ENCODE data around the gene TUBG1. TPM values are rescaled to one million over a fixed set of nuclear protein-coding genes. Genes with fewer than 3 reads are reported as not detected.

The TUBG1 gene
- total RNA-seq, 1 donor from 2014 or later: 30.3 TPM

DNA sequence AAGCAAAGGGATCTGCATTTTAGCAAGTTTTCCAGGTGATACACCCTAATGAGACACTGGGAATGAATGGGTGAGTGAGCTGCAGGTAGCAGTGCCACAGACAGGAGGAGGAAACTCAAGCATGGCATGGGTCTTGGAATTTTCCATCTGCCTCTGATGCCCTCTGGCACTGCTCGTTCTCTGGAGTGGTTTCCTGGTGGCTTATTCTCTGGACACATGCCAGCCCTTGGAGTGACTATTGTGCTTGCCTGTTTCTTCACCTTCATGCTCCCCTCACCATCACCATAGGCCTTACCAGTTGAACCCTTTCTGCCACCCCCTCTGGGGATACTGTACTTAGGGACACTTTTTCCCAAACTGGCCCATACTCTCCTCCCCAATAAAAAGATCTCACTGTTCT, 45.9 kb upstream of the TUBG1 start:
- Histone ChIP-seq H3K36me3 (peaks cover 27% of the 10 kb centered on the region), H3K4me3 (peak overlapping the region; percentile 96), H3K4me1 (peaks cover 56% of the 10 kb centered on the region), H3K27ac (no peak overlapping the region), H3K9me3 (no peaks in the 10 kb centered on the region), H3K27me3 (ENCODE audit: low read depth) (no peaks in the 10 kb centered on the region)
- intact Hi-C loops (cut with DNase I): no loop called here
- ATAC-seq (no peak), DNase-seq (no peak)
- TF ChIP-seq CTCF (IDR thresholded peaks at IDR 0.05): no peak

- no peak for ATAC-seq
- intact Hi-C loops (cut with DNase I): no loop called here
- no peak for DNase-seq
- no peaks in the 10 kb centered on the region for H3K27me3 ChIP-seq (ENCODE audit: low read depth)
- no peak for TF ChIP-seq CTCF (IDR thresholded peaks at IDR 0.05)
- peaks cover 60% of the 10 kb centered on the region for H3K4me1 ChIP-seq
- H3K27ac ChIP-seq: no peak overlapping the region
- peak overlapping the region; percentile 96 for H3K4me3 ChIP-seq
- H3K9me3 ChIP-seq: no peaks in the 10 kb centered on the region
- peaks cover 31% of the 10 kb centered on the region for H3K36me3 ChIP-seq
Measured at GRCh38 chr17:42563950-42564349, 45.5 kb upstream of the TUBG1 start.

- no peak overlapping the region for H3K4me3 ChIP-seq
- no peak for TF ChIP-seq CTCF (IDR thresholded peaks at IDR 0.05)
- H3K36me3 ChIP-seq: peaks cover 42% of the 10 kb centered on the region
- DNase-seq: no peak
- no peaks in the 10 kb centered on the region for H3K9me3 ChIP-seq
- no peaks in the 10 kb centered on the region for H3K27me3 ChIP-seq (ENCODE audit: low read depth)
- no peak for ATAC-seq
- no peak overlapping the region for H3K27ac ChIP-seq
- intact Hi-C loops (cut with DNase I): no loop called here
- peaks cover 59% of the 10 kb centered on the region for H3K4me1 ChIP-seq
Measured at GRCh38 chr17:42564815-42565522, 44.5 kb upstream of the TUBG1 start.

DNA sequence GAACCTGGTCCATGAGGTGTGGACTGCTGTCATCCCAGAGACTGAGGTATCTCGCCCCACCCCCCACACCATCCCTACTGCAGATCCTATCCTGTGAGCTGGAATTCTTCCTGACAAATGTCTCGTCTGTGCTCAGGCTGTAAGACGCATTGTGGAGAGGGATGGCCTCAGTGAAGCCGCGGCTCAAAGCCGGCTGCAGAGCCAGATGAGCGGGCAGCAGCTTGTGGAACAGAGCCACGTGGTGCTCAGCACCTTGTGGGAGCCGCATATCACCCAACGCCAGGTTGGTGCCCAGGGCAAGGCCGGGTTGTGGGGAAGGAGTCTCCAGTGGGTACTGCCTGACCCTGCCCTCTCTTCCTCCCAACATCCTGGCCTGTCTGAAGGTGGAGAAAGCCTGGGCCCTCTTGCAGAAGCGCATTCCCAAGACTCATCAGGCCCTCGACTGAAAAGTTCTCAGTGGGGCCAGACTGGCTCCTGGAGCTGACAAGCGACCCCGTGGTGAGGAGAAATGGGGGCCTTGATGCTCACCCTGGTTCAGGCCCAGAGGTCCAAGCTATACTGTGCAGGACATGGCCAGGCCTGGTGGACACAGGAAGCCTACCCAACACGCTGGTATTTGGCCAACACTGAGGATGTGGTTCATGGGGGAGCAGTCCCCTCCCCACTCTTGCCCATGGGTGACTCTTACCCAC, 43.8 kb upstream of the TUBG1 start:
- TF ChIP-seq CTCF (IDR thresholded peaks at IDR 0.05): no peak
- DNase-seq (no peak), ATAC-seq (no peak)
- intact Hi-C loops (cut with DNase I): no loop called here
- Histone ChIP-seq H3K4me1 (peaks cover 55% of the 10 kb centered on the region), H3K27ac (peak overlapping the region; percentile 96), H3K4me3 (no peak overlapping the region), H3K36me3 (peaks cover 49% of the 10 kb centered on the region), H3K27me3 (ENCODE audit: low read depth) (no peaks in the 10 kb centered on the region), H3K9me3 (no peaks in the 10 kb centered on the region)

DNA sequence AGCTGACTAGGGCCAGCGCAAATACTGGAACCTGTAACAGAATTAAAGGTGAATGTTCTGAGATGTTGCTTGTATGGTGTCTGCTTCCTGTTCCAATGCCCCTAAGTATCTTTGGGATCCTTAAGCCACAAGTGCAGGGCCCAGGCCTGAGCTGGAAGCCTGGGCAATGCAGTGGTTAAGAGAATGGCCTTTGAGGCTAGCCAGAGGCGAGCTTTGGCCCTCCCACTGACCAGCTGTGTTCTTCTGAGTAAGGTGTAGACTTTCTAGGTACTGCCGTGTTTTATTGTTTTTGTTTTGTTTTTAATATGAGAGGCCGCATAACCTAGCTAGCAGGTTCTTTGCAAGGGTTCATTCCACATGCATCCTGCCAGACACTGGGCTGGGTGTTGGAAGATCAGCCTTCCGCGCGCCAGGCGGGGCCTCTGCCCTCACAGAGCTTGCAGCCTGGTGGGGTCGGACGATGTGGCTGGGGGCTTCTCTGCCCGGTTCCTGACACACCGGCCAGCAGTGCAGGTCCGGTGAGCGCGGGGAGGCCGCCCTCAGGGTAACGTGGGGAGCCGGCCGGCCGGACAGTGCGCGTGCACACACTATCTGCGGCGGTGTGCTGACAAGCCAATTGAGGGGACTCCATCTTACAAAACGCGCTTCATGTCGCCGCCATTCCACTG, 43.1 kb upstream of the TUBG1 start:
- Histone ChIP-seq H3K36me3 (peaks cover 55% of the 10 kb centered on the region), H3K4me1 (peaks cover 53% of the 10 kb centered on the region), H3K27ac (peak overlapping the region; percentile 96), H3K27me3 (ENCODE audit: low read depth) (no peaks in the 10 kb centered on the region), H3K9me3 (no peaks in the 10 kb centered on the region), H3K4me3 (peak overlapping the region; percentile 86)
- ATAC-seq (no peak), DNase-seq (no peak)
- intact Hi-C loops (cut with DNase I): no loop called here
- TF ChIP-seq CTCF (IDR thresholded peaks at IDR 0.05): no peak
